AG09309 (cell line): Measurements from ENCODE around the gene BEND7.

Experiments used
- DNase-seq: peaks from one replicate; pipeline ENCODE4 v3.0.0-alpha.2; 2010; ENCODE audit warnings: low read depth
- H3K4me3 ChIP-seq: 2 replicates; pipeline ENCODE4 v1.5.1; 2011; ENCODE audit warnings: mild to moderate bottlenecking, low read depth, low read length, moderate library complexity; ENCODE audit not compliant: control insufficient read depth
- TF ChIP-seq, protein P1 (sequence below): IDR thresholded peaks from 2 replicates; pipeline ENCODE4 v1.5.1; 2011; ENCODE audit warnings: mild to moderate bottlenecking, low read depth, low read length, inconsistent platforms; ENCODE audit not compliant: insufficient read depth, control insufficient read depth; ENCODE audit errors: missing control alignments

BEND7 gene

DNA sequence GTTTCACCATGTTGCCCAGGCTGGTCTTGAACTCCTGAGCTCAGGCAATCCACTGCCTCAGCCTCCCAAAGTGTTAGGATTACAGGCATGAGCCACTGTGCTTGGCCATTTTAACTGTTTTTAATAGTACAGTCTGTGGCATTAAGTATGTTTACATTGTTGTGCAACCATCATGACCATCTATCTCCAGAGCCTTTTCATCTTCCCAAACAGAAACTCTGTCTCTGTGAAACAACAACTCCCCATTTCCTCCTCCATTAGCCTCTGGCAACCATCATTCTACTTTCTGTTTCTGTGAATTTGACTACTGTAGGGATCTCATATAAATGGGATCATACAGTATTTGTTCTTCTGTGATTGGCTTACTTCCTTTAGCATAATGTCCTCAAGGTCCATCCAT, 132.4 kb downstream of the BEND7 start:
- DNase-seq = no peak
- TF ChIP-seq, protein P1, sequence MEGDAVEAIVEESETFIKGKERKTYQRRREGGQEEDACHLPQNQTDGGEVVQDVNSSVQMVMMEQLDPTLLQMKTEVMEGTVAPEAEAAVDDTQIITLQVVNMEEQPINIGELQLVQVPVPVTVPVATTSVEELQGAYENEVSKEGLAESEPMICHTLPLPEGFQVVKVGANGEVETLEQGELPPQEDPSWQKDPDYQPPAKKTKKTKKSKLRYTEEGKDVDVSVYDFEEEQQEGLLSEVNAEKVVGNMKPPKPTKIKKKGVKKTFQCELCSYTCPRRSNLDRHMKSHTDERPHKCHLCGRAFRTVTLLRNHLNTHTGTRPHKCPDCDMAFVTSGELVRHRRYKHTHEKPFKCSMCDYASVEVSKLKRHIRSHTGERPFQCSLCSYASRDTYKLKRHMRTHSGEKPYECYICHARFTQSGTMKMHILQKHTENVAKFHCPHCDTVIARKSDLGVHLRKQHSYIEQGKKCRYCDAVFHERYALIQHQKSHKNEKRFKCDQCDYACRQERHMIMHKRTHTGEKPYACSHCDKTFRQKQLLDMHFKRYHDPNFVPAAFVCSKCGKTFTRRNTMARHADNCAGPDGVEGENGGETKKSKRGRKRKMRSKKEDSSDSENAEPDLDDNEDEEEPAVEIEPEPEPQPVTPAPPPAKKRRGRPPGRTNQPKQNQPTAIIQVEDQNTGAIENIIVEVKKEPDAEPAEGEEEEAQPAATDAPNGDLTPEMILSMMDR = no peak
- no peak overlapping the region for H3K4me3 ChIP-seq

DNA sequence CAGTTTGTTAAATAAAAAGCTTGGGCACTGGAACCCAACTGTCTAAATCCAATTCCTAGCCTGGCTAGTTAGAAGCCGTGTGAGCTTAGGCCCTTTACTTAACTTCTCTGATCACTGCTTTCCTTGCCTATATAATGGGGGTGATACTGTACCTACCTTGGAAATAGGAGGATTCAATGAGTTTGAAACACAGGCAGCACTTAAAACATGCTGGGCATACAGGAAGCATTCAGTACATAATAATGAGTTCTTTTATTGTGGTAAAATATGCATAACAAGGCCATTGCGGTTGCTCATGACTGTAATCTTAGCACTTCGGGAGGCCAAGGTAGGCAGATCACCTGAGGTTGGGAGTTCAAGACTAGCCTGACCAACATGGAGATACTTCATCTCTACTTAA, 133.3 kb downstream of the BEND7 start:
- H3K4me3 ChIP-seq = no peak overlapping the region
- TF ChIP-seq, protein P1 = no peak
- DNase-seq = no peak

DNA sequence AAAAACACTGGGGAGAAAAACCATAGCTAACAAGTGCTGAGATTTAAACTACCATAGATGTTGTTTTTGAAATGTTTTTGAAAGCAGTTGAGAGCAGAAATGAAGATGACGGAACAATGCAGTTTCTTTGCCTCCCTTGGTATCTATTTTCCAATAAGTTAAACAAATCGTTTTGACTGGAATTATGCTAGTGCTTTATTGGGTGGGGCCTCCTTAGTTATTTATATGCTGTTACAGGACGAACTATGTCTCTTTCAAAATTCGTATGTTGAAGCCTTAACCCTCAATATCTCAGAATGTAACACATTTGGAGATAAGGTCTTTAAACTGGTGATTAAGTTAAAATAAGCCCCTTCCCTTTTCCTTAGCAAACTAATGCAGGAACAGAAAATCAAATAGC, 135.2 kb downstream of the BEND7 start:
- TF ChIP-seq, protein P1 = no peak
- no peak for DNase-seq
- H3K4me3 ChIP-seq = no peak overlapping the region

DNA sequence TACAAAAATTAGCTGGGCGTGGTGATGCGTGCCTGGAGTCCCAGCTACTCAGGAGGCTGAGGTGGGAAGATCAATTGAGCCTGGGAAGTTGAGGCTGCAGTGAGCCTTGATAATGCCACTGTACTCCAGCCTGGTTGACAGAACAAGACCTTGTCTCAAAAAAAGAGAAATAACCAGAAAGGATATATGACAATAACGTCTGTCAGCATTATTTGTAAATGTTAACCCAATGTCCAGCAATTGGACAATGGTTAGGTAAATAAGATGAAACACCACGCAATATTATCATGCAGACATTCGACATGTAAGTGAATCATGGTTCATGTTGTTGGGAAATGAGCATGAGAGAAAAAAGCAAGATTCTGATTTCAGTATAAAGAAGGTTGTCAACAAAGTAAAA, 136.1 kb downstream of the BEND7 start:
- DNase-seq = no peak
- TF ChIP-seq, protein P1 = no peak

More for the DNA sequence above, 136.1 kb downstream of the BEND7 start:
- H3K4me3 ChIP-seq = no peak overlapping the region
